HepG2 (cell line): ENCODE results near the gene SSH3. TPM values are rescaled to one million over a fixed set of nuclear protein-coding genes. Genes with fewer than 3 reads are reported as not detected.

Experiments used
- ARID4A ChIP-seq: sonication (generic); formaldehyde crosslinking; IDR thresholded peaks from 2 replicates; pipeline ENCODE4 v1.5.0; 2020; ENCODE audit warnings: mild to moderate bottlenecking, missing genetic modification reagents, borderline replicate concordance
- ATAD3A ChIP-seq: sonication (generic); formaldehyde crosslinking; IDR thresholded peaks from 2 replicates; pipeline ENCODE4 v1.4.0; 2020; ENCODE audit warnings: missing genetic modification reagents
- CCDC6 ChIP-seq: sonication (generic); formaldehyde crosslinking; IDR thresholded peaks from 2 replicates; pipeline ENCODE4 v1.8.1; 2022; ENCODE audit warnings: mild to moderate bottlenecking, missing genetic modification reagents, moderate library complexity
- E2F2 ChIP-seq: sonication (generic); formaldehyde crosslinking; IDR thresholded peaks from 2 replicates; pipeline ENCODE4 v1.4.0; 2020; ENCODE audit warnings: missing genetic modification reagents, borderline replicate concordance
- ETV5 ChIP-seq: IDR thresholded peaks from 2 replicates; pipeline ENCODE4 v1.6.1; 2018; ENCODE audit warnings: missing biosample characterization, missing genetic modification reagents, inconsistent platforms, borderline replicate concordance
- ETV6 ChIP-seq: sonication (generic); formaldehyde crosslinking; conservative IDR thresholded peaks from 2 replicates; pipeline ENCODE4 v1.4.0; 2020; ENCODE audit warnings: missing genetic modification reagents
- HBP1 ChIP-seq: IDR thresholded peaks from 2 replicates; pipeline ENCODE4 v1.6.1; 2016; ENCODE audit warnings: low read depth, control low read depth
- MYPOP ChIP-seq: sonication (generic); formaldehyde crosslinking; IDR thresholded peaks from 2 replicates; pipeline ENCODE4 v1.8.1; 2023; ENCODE audit warnings: mild to moderate bottlenecking, moderate library complexity, missing genetic modification reagents
- SP2 ChIP-seq: sonication (generic); formaldehyde crosslinking; IDR thresholded peaks from 2 replicates; pipeline ENCODE4 v1.5.1; 2020; ENCODE audit warnings: mild to moderate bottlenecking, missing genetic modification reagents
- SYNCRIP ChIP-seq: fragments of 200-400 bp; formaldehyde crosslinking; IDR thresholded peaks from 2 replicates; pipeline ENCODE4 v1.6.1; 2018; ENCODE audit warnings: mild to moderate bottlenecking, low read depth, low read length; ENCODE audit not compliant: insufficient read depth
- TFDP2 ChIP-seq: sonication (generic); formaldehyde crosslinking; IDR thresholded peaks from 2 replicates; pipeline ENCODE4 v1.4.0; 2020; ENCODE audit warnings: missing genetic modification reagents
- USF2 ChIP-seq, 2 experiments: sonication (generic) in 1 of 2; formaldehyde crosslinking in 1 of 2; IDR thresholded peaks; 2 replicates each; pipeline versions ENCODE4 v1.5.1 to v1.6.1; 2011 to 2020; ENCODE audit warnings: borderline replicate concordance in 1 of 2, low read depth in 1 of 2, low read length in 1 of 2, mild to moderate bottlenecking in 1 of 2, missing genetic modification reagents in 1 of 2, moderate library complexity in 1 of 2
- ZKSCAN8 ChIP-seq: IDR thresholded peaks from 2 replicates; pipeline ENCODE4 v1.6.1; 2016; ENCODE audit warnings: borderline replicate concordance, missing genetic modification reagents, missing compliant biosample characterization
- ZNF274 ChIP-seq: sonication (generic); formaldehyde crosslinking; IDR thresholded peaks from 2 replicates; pipeline ENCODE4 v1.5.1; 2020; ENCODE audit warnings: mild to moderate bottlenecking, missing genetic modification reagents
- ZNF33A ChIP-seq: sonication (generic); formaldehyde crosslinking; IDR thresholded peaks from 2 replicates; pipeline ENCODE4 v1.5.1; 2020; ENCODE audit warnings: missing genetic modification reagents, mild to moderate bottlenecking, moderate library complexity, borderline replicate concordance
- polyA plus RNA-seq, 8 experiments: library from polyadenylated mRNA; depleted of rRNA in 3 of 8; stranded (reverse) in 7 of 8; unstranded in 1 of 8; fragments of >200 nt; fragmentation: Illumina TruSeq in 4 of 8; extraction: Trizol in 4 of 8; gene quantifications; 2 replicates each; pipeline versions ENCODE4 v1.2.1 to v1.2.3, GENCODE V29; 2011 to 2016; ENCODE audit warnings: low read depth in 4 of 8, missing spikeins in 1 of 8, mixed read lengths in 1 of 8; ENCODE audit not compliant: insufficient read depth in 1 of 8
- total RNA-seq, 5 experiments: library from RNA; depleted of rRNA; stranded (reverse); fragments of >200 nt; fragmentation: Illumina TruSeq; extraction: Trizol; gene quantifications; 2 replicates each; pipeline ENCODE4 v1.2.3, GENCODE V29; 2016; ENCODE audit warnings: low read depth in 1 of 5

SSH3 gene
- total and polyA plus RNA-seq, 2 of the 13 experiments (the other 11 are each of a cell fraction or from before 2014, with no cell fraction given) = 12.4 to 18.8 TPM

- TF ChIP-seq ARID4A (CRISPR knock-in tag) (no peak), MYPOP (CRISPR knock-in tag) (0 out of 2 replicates have a peak, but pooled peaks have one; percentile 21), ZNF33A (no peak), ZNF274 (CRISPR knock-in tag) (no peak), SP2 (CRISPR knock-in tag) (no peak), E2F2 (no peak), HBP1 (CRISPR knock-in tag) (no peak), ETV5 (CRISPR knock-in tag) (no peak), ETV6 (CRISPR knock-in tag) (no peak), ZKSCAN8 (CRISPR knock-in tag) (no peak), USF2 (IDR thresholded peaks at IDR 0.05; ENCODE audit: low read depth, low read length) (no peak), USF2 (CRISPR knock-in tag; IDR thresholded peaks at IDR 0.05; ENCODE audit: borderline replicate concordance) (no peak), SYNCRIP (no peak), CCDC6 (no peak), ATAD3A (CRISPR knock-in tag) (no peak), TFDP2 (CRISPR knock-in tag) (no peak)
These were observed 15.2 kb upstream of the SSH3 start (continued) for GRCh38 chr11:67288198-67288451.
